IMR-90 (cell line): ENCODE results near the gene MLXIPL. TPM values are rescaled to one million over a fixed set of nuclear protein-coding genes. Genes with fewer than 3 reads are reported as not detected.

Experiments
- ATAC-seq: fragments of 200-7000 bp; cut with Tn5 transposase; 2 replicates; pipeline ENCODE4 v1.9.1; 2020; ENCODE audit warnings: low read depth, mild to moderate bottlenecking, moderate library complexity
- BruUV-seq: library from RNA; stranded (reverse); fragments of 400-500 nt; replicated peaks from 2 replicates; lab custom pipeline; 2021; lab: Mats Ljungman, UMichigan
- CTCF ChIA-PET: fragments of 300-600 bp; formaldehyde crosslinking; extraction: SDS; loops from one replicate; lab custom pipeline; 2021; ENCODE audit warnings: antibody characterized with exemption; lab: Yijun Ruan, JAX
- POLR2A ChIA-PET: fragments of 300-600 bp; sonication (Branson Sonifier 250); formaldehyde crosslinking; loops from one replicate; lab custom pipeline; 2022; ENCODE audit warnings: antibody characterized with exemption; ENCODE audit not compliant: unreplicated experiment; lab: Charles Lee
- DNase-seq: peaks from one replicate; pipeline ENCODE4 v3.0.0; 2013
- H2AFZ ChIP-seq: replicated peaks from 2 replicates; pipeline ENCODE3; 2013; ENCODE audit warnings: low read length, mild to moderate bottlenecking; ENCODE audit not compliant: poor library complexity
- H2AK5ac ChIP-seq: 2 replicates; pipeline ENCODE4 v1.6.1; 2013; ENCODE audit warnings: low read depth, low read length, inconsistent platforms
- H2AK9ac ChIP-seq: replicated peaks from 2 replicates; pipeline ENCODE3; 2013; ENCODE audit warnings: mild to moderate bottlenecking, low read depth, low read length, moderate library complexity; ENCODE audit not compliant: poor library complexity
- H2BK120ac ChIP-seq: 2 replicates; pipeline ENCODE4 v1.6.1; 2013; ENCODE audit warnings: low read depth, low read length, inconsistent platforms
- H2BK15ac ChIP-seq: 3 replicates; pipeline ENCODE4 v1.6.1; 2013; ENCODE audit warnings: low read depth, low read length, inconsistent platforms
- H2BK20ac ChIP-seq: 2 replicates; pipeline ENCODE4 v1.6.1; 2013; ENCODE audit warnings: low read depth, mild to moderate bottlenecking, inconsistent platforms, low read length, moderate library complexity
- H2BK5ac ChIP-seq: 2 replicates; pipeline ENCODE4 v1.6.1; 2013; ENCODE audit warnings: mild to moderate bottlenecking, low read depth, low read length, inconsistent platforms; ENCODE audit not compliant: poor library complexity, severe bottlenecking
- H3K14ac ChIP-seq: replicated peaks from 2 replicates; pipeline ENCODE4 v1.6.1; 2013; ENCODE audit warnings: low read depth, low read length, inconsistent platforms
- H3K18ac ChIP-seq: 2 replicates; pipeline ENCODE4 v1.6.1; 2013; ENCODE audit warnings: low read depth, low read length, control low read depth
- H3K23ac ChIP-seq: 2 replicates; pipeline ENCODE4 v1.6.1; 2013; ENCODE audit warnings: low read depth, low read length, inconsistent platforms
- H3K27ac ChIP-seq: 2 replicates; pipeline ENCODE4 v1.5.1; 2013; ENCODE audit warnings: mild to moderate bottlenecking, control low read depth, low read length; ENCODE audit not compliant: insufficient read depth
- H3K27me3 ChIP-seq: 2 replicates; pipeline ENCODE4 v1.6.1; 2013; ENCODE audit warnings: low read length; ENCODE audit not compliant: control insufficient read depth, insufficient read depth
- H3K36me3 ChIP-seq: 2 replicates; pipeline ENCODE4 v1.6.1; 2013; ENCODE audit warnings: low read length, mixed read lengths; ENCODE audit not compliant: control insufficient read depth, insufficient read depth
- H3K4ac ChIP-seq: 2 replicates; pipeline ENCODE4 v1.6.1; 2013; ENCODE audit warnings: low read depth, low read length, inconsistent platforms
- H3K4me1 ChIP-seq: 2 replicates; pipeline ENCODE4 v1.6.1; 2013; ENCODE audit warnings: low read length, mixed read lengths; ENCODE audit not compliant: control insufficient read depth, insufficient read depth
- H3K4me2 ChIP-seq: 2 replicates; pipeline ENCODE4 v1.6.1; 2013; ENCODE audit warnings: low read depth, mild to moderate bottlenecking, control low read depth, low read length, moderate library complexity
- H3K4me3 ChIP-seq: 2 replicates; pipeline ENCODE4 v1.5.1; 2013; ENCODE audit warnings: low read depth, mild to moderate bottlenecking, control low read depth, low read length, moderate library complexity; ENCODE audit not compliant: insufficient read depth
- H3K56ac ChIP-seq: 2 replicates; pipeline ENCODE4 v1.6.1; 2013; ENCODE audit warnings: low read length, inconsistent platforms; ENCODE audit not compliant: insufficient read depth; ENCODE audit errors: extremely low read depth
- H3K79me1 ChIP-seq, 2 experiments: 2 replicates each; pipeline ENCODE4 v1.6.1; 2013; ENCODE audit warnings: low read length in 2 of 2, inconsistent platforms in 1 of 2, low read depth in 1 of 2
- H3K9ac ChIP-seq: 2 replicates; pipeline ENCODE4 v1.6.1; 2013; ENCODE audit warnings: low read depth, low read length, control low read depth
- H3K9me1 ChIP-seq: 2 replicates; pipeline ENCODE4 v1.6.1; 2013; ENCODE audit warnings: low read length, inconsistent platforms; ENCODE audit not compliant: insufficient read depth
- H3K9me3 ChIP-seq: 2 replicates; pipeline ENCODE4 v1.6.1; 2013; ENCODE audit warnings: low read length; ENCODE audit not compliant: control insufficient read depth, insufficient read depth
- H4K20me1 ChIP-seq: 2 replicates; pipeline ENCODE4 v1.6.1; 2013; ENCODE audit warnings: low read length, inconsistent platforms; ENCODE audit not compliant: insufficient read depth
- H4K5ac ChIP-seq: 2 replicates; pipeline ENCODE4 v1.6.1; 2013; ENCODE audit warnings: mild to moderate bottlenecking, low read depth, low read length, control low read depth
- H4K8ac ChIP-seq, 2 experiments: 2 replicates each; pipeline ENCODE4 v1.6.1; 2013; ENCODE audit warnings: low read depth in 2 of 2, low read length in 2 of 2, control low read depth in 1 of 2, inconsistent platforms in 1 of 2
- H4K91ac ChIP-seq: 2 replicates; pipeline ENCODE4 v1.6.1; 2013; ENCODE audit warnings: low read depth, low read length, inconsistent platforms; ENCODE audit not compliant: insufficient read depth
- BHLHE40 ChIP-seq: fragments of 150-350 bp; IDR thresholded peaks from 2 replicates; pipeline ENCODE4 v1.6.1; 2016; ENCODE audit warnings: mild to moderate bottlenecking, low read depth, low read length
- CEBPB ChIP-seq: IDR thresholded peaks from 2 replicates; pipeline ENCODE4 v1.6.1; 2012; ENCODE audit warnings: low read depth, low read length, improper control_type of control experiment
- ELK1 ChIP-seq: fragments of 150-350 bp; IDR thresholded peaks from 2 replicates; pipeline ENCODE4 v1.6.1; 2016; ENCODE audit warnings: low read depth, mild to moderate bottlenecking, low read length, moderate library complexity, borderline replicate concordance
- FOS ChIP-seq: fragments of 150-350 bp; IDR thresholded peaks from 2 replicates; pipeline ENCODE4 v1.6.1; 2016; ENCODE audit warnings: low read depth, low read length
- MAFK ChIP-seq: IDR thresholded peaks from 2 replicates; pipeline ENCODE4 v1.6.1; 2012; ENCODE audit warnings: low read depth, low read length, improper control_type of control experiment
- NFE2L2 ChIP-seq: fragments of 150-350 bp; IDR thresholded peaks from 2 replicates; pipeline ENCODE4 v1.6.1; 2016; ENCODE audit warnings: low read depth, mild to moderate bottlenecking, low read length
- POLR2A ChIP-seq: IDR thresholded peaks from 2 replicates; pipeline ENCODE4 v1.6.1; 2012; ENCODE audit warnings: mild to moderate bottlenecking, low read depth, low read length
- RAD21 ChIP-seq: IDR thresholded peaks from 2 replicates; pipeline ENCODE4 v1.6.1; 2012; ENCODE audit warnings: low read length, improper control_type of control experiment
- RCOR1 ChIP-seq: IDR thresholded peaks from 2 replicates; pipeline ENCODE4 v1.6.1; 2012; ENCODE audit warnings: mild to moderate bottlenecking, low read length, improper control_type of control experiment; ENCODE audit not compliant: insufficient replicate concordance
- RFX5 ChIP-seq: IDR thresholded peaks from 2 replicates; pipeline ENCODE4 v1.8.0; 2012; ENCODE audit warnings: low read depth, mild to moderate bottlenecking, low read length, moderate library complexity
- WGBS, 2 experiments: methylation state at CpG; one replicate each; pipeline versions ENCODE4 v1.1.5 to v1.1.7; 2013; ENCODE audit warnings: missing lambda C conversion rate in 2 of 2; ENCODE audit not compliant: insufficient read length in 1 of 2; ENCODE audit errors: extremely low coverage in 2 of 2; 5-methylcytosine and 5-hydroxymethylcytosine counted together
- dilution Hi-C: fragments of 300-500 bp; cut with HindIII; formaldehyde crosslinking; loops from one replicate; pipeline ENCODE4 v1.14.3; 2018; ENCODE audit warnings: low sequenced_read_pairs; ENCODE audit not compliant: unreplicated experiment
- in situ Hi-C: fragments of 300-500 bp; cut with MboI; formaldehyde crosslinking; loops from 3 replicates; pipeline ENCODE4 v1.14.3; 2019; ENCODE audit warnings: low sequenced_read_pairs, inconsistent platforms, mixed read lengths
- intact Hi-C: fragments of 100-400 bp; cut with micrococcal nuclease; formaldehyde crosslinking; loops from 2 replicates; pipeline ENCODE4 v1.10.0; 2022
- polyA plus RNA-seq, 3 experiments: library from polyadenylated mRNA; depleted of rRNA; stranded (reverse); fragments of >200 nt; gene quantifications; 2 replicates each; pipeline ENCODE4 v1.2.3, GENCODE V29; 2012; ENCODE audit warnings: low replicate concordance in 1 of 3
- total RNA-seq: library from RNA; depleted of rRNA; stranded (reverse); fragments of >200 nt; gene quantifications from 2 replicates; pipeline ENCODE4 v1.2.3, GENCODE V29; 2012
- TF ChIP-seq, protein P1 (sequence below): fragments of 150-350 bp; IDR thresholded peaks from 2 replicates; pipeline ENCODE4 v1.6.1; 2017; ENCODE audit warnings: mild to moderate bottlenecking, antibody characterized with exemption, low read length, low read depth
- TF ChIP-seq, protein P2 (sequence below): conservative IDR thresholded peaks from 2 replicates; pipeline ENCODE4 v1.5.1; 2012; ENCODE audit warnings: mild to moderate bottlenecking, low read depth, low read length, improper control_type of control experiment

The MLXIPL gene
- total and polyA plus RNA-seq, 2 of the 4 experiments (the other 2 are of a cell fraction), result not detected

GRCh38 chr7:73633323-73633722 is 9.0 kb upstream of the MLXIPL start:
- Histone ChIP-seq H2AK9ac (no peak overlapping the region), H4K91ac (no peak overlapping the region), H3K4me1 (peaks cover 4% of the 10 kb centered on the region; the same call in 1 of the 2 replicates), H3K14ac (no peak overlapping the region), H3K79me1 (no peaks in the 10 kb centered on the region), H3K4me2 (no peak overlapping the region), H4K8ac (no peak overlapping the region), H3K9me3 (no peaks in the 10 kb centered on the region), H2BK20ac (no peak overlapping the region), H3K27ac (no peak overlapping the region), H2BK120ac (no peak overlapping the region), H3K56ac (no peak overlapping the region), H3K9me1 (no peaks in the 10 kb centered on the region), H4K20me1 (no peaks in the 10 kb centered on the region), H2AK5ac (no peak overlapping the region), H4K5ac (no peak overlapping the region), H2AFZ (no peak overlapping the region), H3K4ac (no peak overlapping the region), H2BK15ac (no peak overlapping the region), H3K27me3 (peaks cover 26% of the 10 kb centered on the region), H3K18ac (no peak overlapping the region), H3K4me3 (no peak overlapping the region), H3K23ac (no peak overlapping the region), H2BK5ac (no peak overlapping the region), H3K9ac (no peak overlapping the region), H3K36me3 (no peaks in the 10 kb centered on the region)
- dilution Hi-C loops (no loop called here), intact Hi-C loops (no loop called here), in situ Hi-C loops (no loop called here)
- ChIA-PET CTCF (no interaction called here), POLR2A (interaction anchor here (0.6 kb wide), 1 partner anchor 283 kb away, joined by 3 read pairs; no protein-coding TSS in a partner anchor)
- BruUV-seq, result no TSS peak
- no CpG with 5 or more reads among the region's 7 CpGs for WGBS, 2 experiments
- DNase-seq (no peak), ATAC-seq (no peak)
- TF ChIP-seq FOS (no peak), CEBPB (no peak), BHLHE40 (no peak), ELK1 (no peak), RCOR1 (no peak), NFE2L2 (no peak), RAD21 (no peak), MAFK (no peak), RFX5 (no peak), POLR2A (no peak)
- TF ChIP-seq, protein P1, sequence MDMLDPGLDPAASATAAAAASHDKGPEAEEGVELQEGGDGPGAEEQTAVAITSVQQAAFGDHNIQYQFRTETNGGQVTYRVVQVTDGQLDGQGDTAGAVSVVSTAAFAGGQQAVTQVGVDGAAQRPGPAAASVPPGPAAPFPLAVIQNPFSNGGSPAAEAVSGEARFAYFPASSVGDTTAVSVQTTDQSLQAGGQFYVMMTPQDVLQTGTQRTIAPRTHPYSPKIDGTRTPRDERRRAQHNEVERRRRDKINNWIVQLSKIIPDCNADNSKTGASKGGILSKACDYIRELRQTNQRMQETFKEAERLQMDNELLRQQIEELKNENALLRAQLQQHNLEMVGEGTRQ, result no peak
- TF ChIP-seq, protein P2, sequence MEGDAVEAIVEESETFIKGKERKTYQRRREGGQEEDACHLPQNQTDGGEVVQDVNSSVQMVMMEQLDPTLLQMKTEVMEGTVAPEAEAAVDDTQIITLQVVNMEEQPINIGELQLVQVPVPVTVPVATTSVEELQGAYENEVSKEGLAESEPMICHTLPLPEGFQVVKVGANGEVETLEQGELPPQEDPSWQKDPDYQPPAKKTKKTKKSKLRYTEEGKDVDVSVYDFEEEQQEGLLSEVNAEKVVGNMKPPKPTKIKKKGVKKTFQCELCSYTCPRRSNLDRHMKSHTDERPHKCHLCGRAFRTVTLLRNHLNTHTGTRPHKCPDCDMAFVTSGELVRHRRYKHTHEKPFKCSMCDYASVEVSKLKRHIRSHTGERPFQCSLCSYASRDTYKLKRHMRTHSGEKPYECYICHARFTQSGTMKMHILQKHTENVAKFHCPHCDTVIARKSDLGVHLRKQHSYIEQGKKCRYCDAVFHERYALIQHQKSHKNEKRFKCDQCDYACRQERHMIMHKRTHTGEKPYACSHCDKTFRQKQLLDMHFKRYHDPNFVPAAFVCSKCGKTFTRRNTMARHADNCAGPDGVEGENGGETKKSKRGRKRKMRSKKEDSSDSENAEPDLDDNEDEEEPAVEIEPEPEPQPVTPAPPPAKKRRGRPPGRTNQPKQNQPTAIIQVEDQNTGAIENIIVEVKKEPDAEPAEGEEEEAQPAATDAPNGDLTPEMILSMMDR, result no peak
